Right lobe of liver (tissue), 6 donors: Measurements from ENCODE around the gene UNC79. TPM values are rescaled to one million over a fixed set of nuclear protein-coding genes. Genes with fewer than 3 reads are reported as not detected.

ENCODE experiments used
- ATAC-seq, 4 donors: fragments of 200-7000 bp; cut with Tn5 transposase; one replicate each; pipeline ENCODE4 v1.9.1; 2020; ENCODE audit warnings: mild to moderate bottlenecking in 4 of 4, moderate library complexity in 4 of 4
- DNase-seq, 3 donors: peaks; one replicate each; pipeline ENCODE4 v3.0.0-alpha.2; 2020
- H3K27ac ChIP-seq, 3 donors: fragments of 200-600 bp; one replicate each; pipeline ENCODE4 v1.8.0; 2022
- H3K27me3 ChIP-seq, 2 donors: fragments of 200-600 bp; one replicate each; pipeline ENCODE4 v1.8.0; 2022
- H3K36me3 ChIP-seq, 4 donors: fragments of 200-600 bp; sonication (generic) in 1 of 4; one replicate each; pipeline versions ENCODE4 v1.5.1 to v1.8.0; 2017 to 2022; ENCODE audit warnings: control low read depth in 1 of 4
- H3K4me1 ChIP-seq, 4 donors: fragments of 200-600 bp; sonication (generic) in 1 of 4; one replicate each; pipeline versions ENCODE4 v1.5.1 to v1.8.0; 2017 to 2022; ENCODE audit warnings: control low read depth in 1 of 4
- H3K4me3 ChIP-seq, 3 donors: fragments of 200-600 bp; one replicate each; pipeline ENCODE4 v1.8.0; 2022
- H3K9me3 ChIP-seq, 4 donors: fragments of 200-600 bp; sonication (generic) in 1 of 4; one replicate each; pipeline versions ENCODE4 v1.5.1 to v1.8.0; 2017 to 2022; ENCODE audit warnings: control low read depth in 1 of 4
- POLR2A ChIP-seq: fragments of 450-650 bp; IDR thresholded peaks from one replicate; pipeline ENCODE4 v1.6.1; 2017; ENCODE audit warnings: antibody characterized with exemption, mild to moderate bottlenecking
- WGBS: methylation state at CpG from one replicate; pipeline ENCODE4 v1.1.6; 2018; ENCODE audit warnings: low coverage, low lambda C conversion rate; ENCODE audit not compliant: insufficient coverage; ENCODE audit errors: missing lambda C conversion rate; 5-methylcytosine and 5-hydroxymethylcytosine counted together
- intact Hi-C, 2 donors: fragments of 100-400 bp; cut with DNase I; formaldehyde crosslinking; loops; one replicate each; pipeline versions ENCODE4 v1.11.2 to v1.14.1; 2022
- total RNA-seq, 6 experiments: library from RNA; depleted of rRNA in 2 of 6; stranded (reverse); fragments of >200 nt in 2 of 6; fragmentation: NEBNext Ultra II Directional in 3 of 6; extraction: Animal tissue kit (Norgen Biotek cat#: 25700) in 3 of 6; gene quantifications; one replicate each; pipeline versions ENCODE4 v1.1.0 to v1.2.4, GENCODE V29; 2016 to 2023
- TF ChIP-seq, protein P1 (sequence below), 4 donors: fragments of 200-600 bp in 3 of 4; fragments of 450-650 bp in 1 of 4; IDR thresholded peaks; one replicate each; pipeline versions ENCODE4 v1.5.1 to v1.8.0; 2016 to 2022; ENCODE audit warnings: antibody characterized with exemption in 4 of 4, mild to moderate bottlenecking in 2 of 4
- donor health status: DM: no; HTN: yes; CAD: no.
- donor health status: DM: no; HTN: no; CAD: no.
- donor health status: DM: no; HTN: no; CAD: no.
- donor health status: DM: no; HTN: yes; CAD: no.
- donor health status: DM: no; HTN: yes; CAD: no.

Gene UNC79
- total RNA-seq, 6 experiments from 2014 or later = 0.04 to 0.10 (median 0.07) TPM; not detected in 2

DNA sequence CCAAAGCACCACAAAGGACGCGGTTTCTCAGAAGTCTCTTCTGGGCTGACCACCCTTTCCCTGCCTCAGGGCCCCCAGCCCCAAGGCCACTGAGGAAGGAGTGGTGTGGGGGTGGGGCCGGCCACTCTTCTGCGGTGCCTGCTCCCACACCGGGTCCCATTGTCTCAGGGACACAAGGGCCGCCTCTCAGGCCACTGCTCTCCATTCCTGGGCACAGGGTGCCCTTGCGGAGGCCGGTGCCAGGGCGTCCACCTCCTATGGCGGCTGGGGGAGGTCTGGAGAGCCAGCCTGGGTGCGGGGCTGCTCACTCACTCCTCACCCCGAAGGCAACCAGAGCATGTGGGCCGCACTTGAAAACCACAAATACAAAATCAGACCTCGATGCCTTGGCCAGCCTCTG, 313.4 kb downstream of the UNC79 start:
- TF ChIP-seq POLR2A = no peak
- TF ChIP-seq, protein P1, sequence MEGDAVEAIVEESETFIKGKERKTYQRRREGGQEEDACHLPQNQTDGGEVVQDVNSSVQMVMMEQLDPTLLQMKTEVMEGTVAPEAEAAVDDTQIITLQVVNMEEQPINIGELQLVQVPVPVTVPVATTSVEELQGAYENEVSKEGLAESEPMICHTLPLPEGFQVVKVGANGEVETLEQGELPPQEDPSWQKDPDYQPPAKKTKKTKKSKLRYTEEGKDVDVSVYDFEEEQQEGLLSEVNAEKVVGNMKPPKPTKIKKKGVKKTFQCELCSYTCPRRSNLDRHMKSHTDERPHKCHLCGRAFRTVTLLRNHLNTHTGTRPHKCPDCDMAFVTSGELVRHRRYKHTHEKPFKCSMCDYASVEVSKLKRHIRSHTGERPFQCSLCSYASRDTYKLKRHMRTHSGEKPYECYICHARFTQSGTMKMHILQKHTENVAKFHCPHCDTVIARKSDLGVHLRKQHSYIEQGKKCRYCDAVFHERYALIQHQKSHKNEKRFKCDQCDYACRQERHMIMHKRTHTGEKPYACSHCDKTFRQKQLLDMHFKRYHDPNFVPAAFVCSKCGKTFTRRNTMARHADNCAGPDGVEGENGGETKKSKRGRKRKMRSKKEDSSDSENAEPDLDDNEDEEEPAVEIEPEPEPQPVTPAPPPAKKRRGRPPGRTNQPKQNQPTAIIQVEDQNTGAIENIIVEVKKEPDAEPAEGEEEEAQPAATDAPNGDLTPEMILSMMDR (IDR thresholded peaks at IDR 0.05) = no peak
- intact Hi-C loops = no loop called here
- ATAC-seq (no peak), DNase-seq (no peak)
- WGBS = 83% methylated on average over 4 of the region's 14 CpGs
- Histone ChIP-seq H3K27me3 (no peaks in the 10 kb centered on the region), H3K4me3 (no peak overlapping the region), H3K36me3 (no peaks in the 10 kb centered on the region), H3K27ac (no peak overlapping the region), H3K4me1 (no peaks in the 10 kb centered on the region), H3K9me3 (no peaks in the 10 kb centered on the region)

DNA sequence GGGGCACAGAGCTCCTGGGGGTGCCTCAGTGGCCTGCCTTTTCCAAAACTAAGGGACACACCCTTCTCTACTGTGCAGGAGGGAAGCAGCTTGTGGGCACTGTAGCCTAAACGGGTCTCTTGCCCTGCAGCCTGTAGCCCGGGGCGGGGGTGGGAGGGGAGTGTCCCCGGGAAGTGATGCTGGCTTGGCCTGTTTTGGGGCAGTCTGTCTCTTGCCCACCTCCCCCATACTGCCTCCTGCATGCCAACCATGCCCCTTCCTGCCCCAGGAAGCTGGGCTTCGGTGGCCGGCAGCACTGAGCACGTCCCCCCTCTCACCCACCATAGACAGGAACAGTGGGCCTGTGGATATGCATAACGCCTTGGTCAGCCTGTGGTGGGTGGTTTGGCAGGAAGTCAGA, 314.1 kb downstream of the UNC79 start:
- H3K36me3 ChIP-seq = no peaks in the 10 kb centered on the region
- WGBS = 0% methylated on average over 2 of the region's 8 CpGs
- ATAC-seq (no peak), DNase-seq (no peak)
- no peaks in the 10 kb centered on the region for H3K9me3 ChIP-seq
- intact Hi-C loops = no loop called here
- H3K4me1 ChIP-seq = no peaks in the 10 kb centered on the region
- no peak overlapping the region for H3K4me3 ChIP-seq
- H3K27me3 ChIP-seq = no peaks in the 10 kb centered on the region
- TF ChIP-seq, protein P1 (IDR thresholded peaks at IDR 0.05) = no peak
- no peak for TF ChIP-seq POLR2A
- H3K27ac ChIP-seq = no peak overlapping the region

DNA sequence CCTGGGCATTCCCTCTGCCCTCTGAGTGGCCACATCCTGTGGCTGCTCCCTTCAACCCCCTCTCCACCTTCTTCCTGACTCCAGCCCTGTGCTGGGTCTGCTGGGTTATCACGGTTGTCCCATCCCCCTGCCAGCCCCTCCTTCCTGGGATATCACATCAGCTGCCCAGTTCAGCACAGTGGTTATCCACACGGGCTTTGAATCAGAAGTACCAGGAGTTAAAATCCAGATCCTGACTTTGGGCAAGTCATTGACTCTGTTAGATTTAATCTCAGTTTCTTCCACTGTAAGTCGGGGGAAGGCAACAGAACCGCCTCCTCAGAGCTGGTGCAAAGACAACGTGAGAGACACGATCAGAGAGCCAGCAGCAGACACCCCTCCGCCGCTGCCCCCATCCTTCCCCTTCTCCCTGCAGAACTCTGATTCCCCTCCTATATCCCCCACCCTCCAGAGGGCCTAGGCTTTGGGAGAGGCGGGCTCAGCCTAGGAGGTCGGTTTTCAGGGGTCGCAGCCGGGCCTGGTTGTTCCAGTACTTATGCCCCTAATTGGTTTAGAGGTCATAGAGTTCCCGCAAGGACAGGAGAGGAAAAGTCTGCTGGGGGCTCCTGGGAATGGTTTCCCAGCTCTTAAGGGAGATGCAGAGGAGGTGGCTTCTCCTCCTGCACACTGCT, 315.0 kb downstream of the UNC79 start:
- ATAC-seq = no peak
- WGBS = 52% methylated on average over 8 of the region's 13 CpGs
- TF ChIP-seq POLR2A = no peak
- TF ChIP-seq, protein P1 (IDR thresholded peaks at IDR 0.05) = no peak
- no peaks in the 10 kb centered on the region for H3K9me3 ChIP-seq
- no peak overlapping the region for H3K27ac ChIP-seq
- no peak overlapping the region for H3K4me3 ChIP-seq
- no peaks in the 10 kb centered on the region for H3K27me3 ChIP-seq
- intact Hi-C loops = no loop called here
- no peaks in the 10 kb centered on the region for H3K4me1 ChIP-seq
- DNase-seq = no peak
- no peaks in the 10 kb centered on the region for H3K36me3 ChIP-seq

DNA sequence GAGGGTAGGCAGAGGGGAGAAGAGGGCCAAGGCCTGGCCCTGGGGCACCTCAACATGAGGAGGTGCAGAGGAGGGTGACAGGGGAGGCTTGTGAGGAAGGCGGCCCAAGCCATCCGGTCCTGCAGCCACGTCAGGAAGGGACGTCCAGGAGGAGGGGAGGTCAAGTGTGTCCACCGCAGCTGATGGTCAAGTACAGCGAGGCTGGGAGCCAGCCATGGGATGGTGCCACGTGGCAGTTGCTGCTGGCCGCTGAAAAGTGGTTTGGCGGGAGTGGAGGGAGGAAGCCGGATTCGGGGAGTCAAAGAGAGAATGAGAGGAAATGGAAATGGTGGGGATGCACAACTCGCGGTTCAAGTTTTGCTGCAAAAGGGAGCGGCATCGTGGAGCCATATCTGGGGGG, 316.4 kb downstream of the UNC79 start:
- TF ChIP-seq, protein P1 (IDR thresholded peaks at IDR 0.05) = no peak
- no peak for TF ChIP-seq POLR2A
- H3K27ac ChIP-seq = no peak overlapping the region
- H3K4me3 ChIP-seq = no peak overlapping the region
- H3K36me3 ChIP-seq = no peaks in the 10 kb centered on the region
- no peak for DNase-seq
- no peaks in the 10 kb centered on the region for H3K27me3 ChIP-seq
- H3K4me1 ChIP-seq = no peaks in the 10 kb centered on the region
- H3K9me3 ChIP-seq = no peaks in the 10 kb centered on the region
- no peak for ATAC-seq
- 65% methylated on average over 9 of the region's 15 CpGs for WGBS
- intact Hi-C loops = no loop called here
